Activated T-cell treated with anti-CD3 and anti-CD28 coated beads for 24 hours (primary cell): Measurements from ENCODE around the gene DHX35.

Source experiments
- DNase-seq: peaks from one replicate; pipeline ENCODE4 v3.0.0-alpha.2; 2020; ENCODE audit warnings: low read depth

Gene DHX35

GRCh38 chr20:38962044-38962927 is at the start of gene DHX35:
DHX35 (plus strand) TSS chr20:38962344; CDS start chr20:38962368, 24 bp downstream.
- peak; percentile 99 for DNase-seq

GRCh38 chr20:38915355-38915754 is 46.8 kb upstream of the DHX35 start:
- DNase-seq = no peak

- DNase-seq = no peak
Observed at GRCh38 chr20:38917657-38918056, 44.5 kb upstream of the DHX35 start.

GRCh38 chr20:38918172-38918571 is 44.0 kb upstream of the DHX35 start:
- DNase-seq = no peak

GRCh38 chr20:38919683-38920082 is 42.5 kb upstream of the DHX35 start:
- DNase-seq = no peak

- no peak for DNase-seq
Observed at GRCh38 chr20:38920411-38920810, 41.7 kb upstream of the DHX35 start.

GRCh38 chr20:38920851-38921250 is 41.3 kb upstream of the DHX35 start:
- DNase-seq = no peak

GRCh38 chr20:38924718-38925117 is 37.4 kb upstream of the DHX35 start:
- DNase-seq = no peak

GRCh38 chr20:38926142-38926933 is 35.8 kb upstream of the DHX35 start, which contains the start of gene FAM83D:
FAM83D (plus strand) TSS chr20:38926417; CDS start chr20:38926443, 26 bp downstream.
- peak; percentile 95 for DNase-seq

GRCh38 chr20:38926934-38927616 is 35.1 kb upstream of the DHX35 start:
- no peak for DNase-seq

GRCh38 chr20:38927902-38928578 is 34.1 kb upstream of the DHX35 start:
- no peak for DNase-seq

- DNase-seq = no peak
Observed at GRCh38 chr20:38930242-38930569, 31.9 kb upstream of the DHX35 start.

GRCh38 chr20:38931984-38932383 is 30.2 kb upstream of the DHX35 start:
- no peak for DNase-seq

- DNase-seq = no peak
Observed at GRCh38 chr20:38932457-38933120, 29.6 kb upstream of the DHX35 start.

- no peak for DNase-seq
Observed at GRCh38 chr20:38934530-38934929, 27.6 kb upstream of the DHX35 start.

GRCh38 chr20:38935285-38935684 is 26.9 kb upstream of the DHX35 start:
- no peak for DNase-seq

GRCh38 chr20:38935967-38936407 is 26.2 kb upstream of the DHX35 start:
- DNase-seq = no peak

GRCh38 chr20:38937000-38937399 is 25.1 kb upstream of the DHX35 start:
- no peak for DNase-seq

GRCh38 chr20:38937978-38938473 is 24.1 kb upstream of the DHX35 start:
- no peak for DNase-seq

- no peak for DNase-seq
Observed at GRCh38 chr20:38939686-38940085, 22.5 kb upstream of the DHX35 start.

- DNase-seq = no peak
Observed at GRCh38 chr20:38940644-38941043, 21.5 kb upstream of the DHX35 start.
